Neural progenitor cell (in vitro differentiated cells): ENCODE results near the gene KRT79. TPM values are rescaled to one million over a fixed set of nuclear protein-coding genes. Genes with fewer than 3 reads are reported as not detected.

ENCODE experiments used
- DNase-seq: peaks from one replicate; pipeline ENCODE4 v3.0.0-alpha.2; 2016; ENCODE audit warnings: low spot score
- H2AFZ ChIP-seq: fragments of 200-600 bp; sonication (generic); replicated peaks from 2 replicates; pipeline ENCODE4 v1.6.1; 2016; ENCODE audit warnings: antibody characterized with exemption
- H3F3A ChIP-seq: fragments of 200-600 bp; sonication (generic); 2 replicates; pipeline ENCODE4 v1.6.1; 2016; ENCODE audit warnings: antibody characterized with exemption, low read depth
- H3K27ac ChIP-seq: fragments of 200-600 bp; sonication (generic); 2 replicates; pipeline ENCODE4 v1.5.1; 2016; ENCODE audit warnings: mild to moderate bottlenecking
- H3K27me3 ChIP-seq: fragments of 200-600 bp; sonication (generic); 2 replicates; pipeline ENCODE4 v1.6.1; 2016; ENCODE audit warnings: mild to moderate bottlenecking, moderate library complexity
- H3K36me3 ChIP-seq: fragments of 200-600 bp; sonication (generic); 2 replicates; pipeline ENCODE4 v1.5.1; 2016
- H3K4me1 ChIP-seq: fragments of 200-600 bp; sonication (generic); 2 replicates; pipeline ENCODE4 v1.6.1; 2016; ENCODE audit warnings: mixed run types
- H3K4me2 ChIP-seq: fragments of 200-600 bp; sonication (generic); 2 replicates; pipeline ENCODE4 v1.6.1; 2016
- H3K4me3 ChIP-seq: fragments of 200-600 bp; sonication (generic); 2 replicates; pipeline ENCODE4 v1.5.1; 2016
- H3K79me2 ChIP-seq: fragments of 200-600 bp; sonication (generic); 2 replicates; pipeline ENCODE4 v1.6.1; 2016; ENCODE audit warnings: low read depth
- H3K9ac ChIP-seq: fragments of 200-600 bp; sonication (generic); 2 replicates; pipeline ENCODE4 v1.6.1; 2016
- H3K9me3 ChIP-seq: fragments of 200-600 bp; sonication (generic); 2 replicates; pipeline ENCODE4 v1.5.1; 2016; ENCODE audit warnings: low read depth
- H4K20me1 ChIP-seq: fragments of 200-600 bp; sonication (generic); 2 replicates; pipeline ENCODE4 v1.6.1; 2016; ENCODE audit warnings: low read depth
- H3K27ac Mint-ChIP-seq: 3 replicates; pipeline ENCODE4 v1.8.0; 2021; ENCODE audit warnings: mixed read lengths
- H3K27me3 Mint-ChIP-seq: 2 replicates; pipeline ENCODE4 v1.8.0; 2022; ENCODE audit warnings: low read depth, mild to moderate bottlenecking, inconsistent platforms, moderate library complexity, mixed read lengths; ENCODE audit not compliant: insufficient read depth
- H3K36me3 Mint-ChIP-seq: 3 replicates; pipeline ENCODE4 v1.8.0; 2021; ENCODE audit warnings: mixed read lengths
- H3K4me1 Mint-ChIP-seq: 3 replicates; pipeline ENCODE4 v1.8.0; 2021; ENCODE audit warnings: mixed read lengths
- H3K4me3 Mint-ChIP-seq: 3 replicates; pipeline ENCODE4 v1.8.0; 2021; ENCODE audit warnings: mild to moderate bottlenecking, moderate library complexity, mixed read lengths
- H3K9me3 Mint-ChIP-seq: 3 replicates; pipeline ENCODE4 v1.8.0; 2020; ENCODE audit warnings: mixed read lengths
- CTCF ChIP-seq: fragments of 200-600 bp; sonication (generic); IDR thresholded peaks from 2 replicates; pipeline ENCODE4 v1.5.1; 2017; ENCODE audit warnings: antibody characterized with exemption, mild to moderate bottlenecking
- EZH2 ChIP-seq: fragments of 200-600 bp; sonication (generic); IDR thresholded peaks from 2 replicates; pipeline ENCODE4 v1.6.1; 2017; ENCODE audit warnings: antibody characterized with exemption, mild to moderate bottlenecking, moderate library complexity
- EZH2phosphoT487 ChIP-seq: fragments of 200-600 bp; sonication (generic); IDR thresholded peaks from 2 replicates; pipeline ENCODE4 v1.6.1; 2017; ENCODE audit warnings: antibody characterized with exemption
- total RNA-seq: library from RNA; depleted of rRNA; stranded (reverse); fragments of >200 nt; gene quantifications from 2 replicates; pipeline ENCODE4 v1.2.3, GENCODE V29; 2015; ENCODE audit warnings: low replicate concordance

The KRT79 gene
- total RNA-seq, 1 donor from 2014 or later, result not detected

- no peaks in the 10 kb centered on the region for H3K36me3 Mint-ChIP-seq
- no peak overlapping the region for H3K27ac Mint-ChIP-seq
- H3K79me2 ChIP-seq, result no peaks in the 10 kb centered on the region
- no peaks in the 10 kb centered on the region for H3K9me3 ChIP-seq
- no peak overlapping the region for H3K4me3 Mint-ChIP-seq
- peaks cover 9% of the 10 kb centered on the region for H3K4me1 ChIP-seq
- no peaks in the 10 kb centered on the region for H3K27me3 ChIP-seq
- H4K20me1 ChIP-seq, result no peaks in the 10 kb centered on the region
- H3F3A ChIP-seq, result no peaks in the 10 kb centered on the region
- no peak for DNase-seq
- H2AFZ ChIP-seq, result no peak overlapping the region
- peaks cover 9% of the 10 kb centered on the region for H3K27me3 Mint-ChIP-seq
- no peak overlapping the region for H3K4me3 ChIP-seq
- H3K9me3 Mint-ChIP-seq, result no peaks in the 10 kb centered on the region
- no peak overlapping the region for H3K4me2 ChIP-seq
- TF ChIP-seq CTCF, result no peak
- no peak for TF ChIP-seq EZH2phosphoT487
- TF ChIP-seq EZH2, result no peak
- H3K9ac ChIP-seq, result no peak overlapping the region
- no peaks in the 10 kb centered on the region for H3K36me3 ChIP-seq
- peaks cover 2% of the 10 kb centered on the region for H3K4me1 Mint-ChIP-seq
- H3K27ac ChIP-seq, result no peak overlapping the region
These were observed 23.6 kb downstream of the KRT79 start for GRCh38 chr12:52810554-52810953.

- Histone ChIP-seq H3K27me3 (no peaks in the 10 kb centered on the region), H3K36me3 (no peaks in the 10 kb centered on the region), H3K4me3 (no peak overlapping the region), H3K9me3 (no peaks in the 10 kb centered on the region), H3K79me2 (no peaks in the 10 kb centered on the region), H3K4me1 (peaks cover 15% of the 10 kb centered on the region), H2AFZ (no peak overlapping the region), H4K20me1 (no peaks in the 10 kb centered on the region), H3K27ac (no peak overlapping the region), H3K4me2 (no peak overlapping the region), H3F3A (no peaks in the 10 kb centered on the region), H3K9ac (no peak overlapping the region)
- Mint-ChIP-seq H3K4me3 (no peak overlapping the region), H3K27me3 (peaks cover 5% of the 10 kb centered on the region), H3K27ac (no peak overlapping the region), H3K4me1 (peaks cover 4% of the 10 kb centered on the region), H3K36me3 (no peaks in the 10 kb centered on the region), H3K9me3 (no peaks in the 10 kb centered on the region)
- no peak for TF ChIP-seq EZH2
- TF ChIP-seq CTCF, result no peak
- no peak for TF ChIP-seq EZH2phosphoT487
- no peak for DNase-seq
These were observed 24.9 kb downstream of the KRT79 start for GRCh38 chr12:52809166-52809565.

GRCh38 chr12:52808573-52809160 lies 25.4 kb downstream of the KRT79 start:
- no peak for TF ChIP-seq EZH2
- TF ChIP-seq CTCF, result no peak
- TF ChIP-seq EZH2phosphoT487, result no peak
- Mint-ChIP-seq H3K4me1 (peaks cover 4% of the 10 kb centered on the region), H3K4me3 (no peak overlapping the region), H3K27me3 (peaks cover 5% of the 10 kb centered on the region), H3K36me3 (no peaks in the 10 kb centered on the region), H3K27ac (no peak overlapping the region), H3K9me3 (no peaks in the 10 kb centered on the region)
- no peaks in the 10 kb centered on the region for H4K20me1 ChIP-seq
- peaks cover 15% of the 10 kb centered on the region for H3K4me1 ChIP-seq
- H3K9me3 ChIP-seq, result no peaks in the 10 kb centered on the region
- no peaks in the 10 kb centered on the region for H3F3A ChIP-seq
- no peak for DNase-seq
- H3K9ac ChIP-seq, result no peak overlapping the region
- H2AFZ ChIP-seq, result no peak overlapping the region
- no peak overlapping the region for H3K4me2 ChIP-seq
- H3K27me3 ChIP-seq, result no peaks in the 10 kb centered on the region
- H3K27ac ChIP-seq, result no peak overlapping the region
- H3K79me2 ChIP-seq, result no peaks in the 10 kb centered on the region
- H3K4me3 ChIP-seq, result no peak overlapping the region
- no peaks in the 10 kb centered on the region for H3K36me3 ChIP-seq
